PFSK-1 (cell line): ENCODE results near the gene PTPRK.

ENCODE experiments used
- POLR2AphosphoS5 ChIP-seq: IDR thresholded peaks from 2 replicates; pipeline ENCODE4 v1.6.1; 2012; ENCODE audit warnings: low read depth, mild to moderate bottlenecking, control low read depth, low read length, moderate library complexity
- TAF1 ChIP-seq: IDR thresholded peaks from 2 replicates; pipeline ENCODE4 v1.6.1; 2012; ENCODE audit warnings: low read length, control low read depth, borderline replicate concordance; ENCODE audit not compliant: insufficient read depth

GRCh38 chr6:127924440-127924839 lies 596.0 kb downstream of the PTPRK start:
- TF ChIP-seq POLR2AphosphoS5 (no peak), TAF1 (no peak)
